NCI-H1105 treated with DMSO at 0.1 percent for 48 hours (cell line): ENCODE results near the gene SH3TC1.
A peak's percentile ranks its signal among the peaks of the same experiment; 100 is the strongest.

Source experiments
- DNase-seq: peaks from one replicate; lab custom pipeline; 2025; lab: John Stamatoyannopoulos, UW

SH3TC1 gene

GRCh38 chr4:8215001-8215427 lies 15.9 kb downstream of the SH3TC1 start:
- peak; percentile 56 for DNase-seq

- DNase-seq, result no peak
These were observed 16.8 kb downstream of the SH3TC1 start for GRCh38 chr4:8215641-8216442.

- no peak for DNase-seq
These were observed 17.6 kb downstream of the SH3TC1 start for GRCh38 chr4:8216443-8217245.

- no peak for DNase-seq
These were observed 18.1 kb downstream of the SH3TC1 start for GRCh38 chr4:8217246-8217511.

- no peak for DNase-seq
These were observed 18.8 kb downstream of the SH3TC1 start for GRCh38 chr4:8217871-8218270.

GRCh38 chr4:8218371-8219031 lies 19.4 kb downstream of the SH3TC1 start:
- DNase-seq, result peak; percentile 85

GRCh38 chr4:8219236-8219635 lies 20.1 kb downstream of the SH3TC1 start:
- no peak for DNase-seq

GRCh38 chr4:8220661-8221450 lies 21.8 kb downstream of the SH3TC1 start:
- DNase-seq, result no peak

- no peak for DNase-seq
These were observed 22.4 kb downstream of the SH3TC1 start for GRCh38 chr4:8221476-8221875.

- DNase-seq, result no peak
These were observed 22.9 kb downstream of the SH3TC1 start for GRCh38 chr4:8221985-8222384.

GRCh38 chr4:8222609-8223388 lies 23.7 kb downstream of the SH3TC1 start:
- DNase-seq, result no peak

- DNase-seq, result no peak
These were observed 25.3 kb downstream of the SH3TC1 start for GRCh38 chr4:8224267-8224974.

- DNase-seq, result no peak
These were observed 26.0 kb downstream of the SH3TC1 start for GRCh38 chr4:8224975-8225625.

GRCh38 chr4:8225706-8226443 lies 26.8 kb downstream of the SH3TC1 start:
- peak; percentile 53 for DNase-seq

- no peak for DNase-seq
These were observed 28.2 kb downstream of the SH3TC1 start for GRCh38 chr4:8227201-8227770.

- no peak for DNase-seq
These were observed 28.8 kb downstream of the SH3TC1 start for GRCh38 chr4:8227771-8228318.

- DNase-seq, result no peak
These were observed 29.5 kb downstream of the SH3TC1 start for GRCh38 chr4:8228319-8229250.
